ENCODE results near the gene PLCB1.

The PLCB1 gene

DNA sequence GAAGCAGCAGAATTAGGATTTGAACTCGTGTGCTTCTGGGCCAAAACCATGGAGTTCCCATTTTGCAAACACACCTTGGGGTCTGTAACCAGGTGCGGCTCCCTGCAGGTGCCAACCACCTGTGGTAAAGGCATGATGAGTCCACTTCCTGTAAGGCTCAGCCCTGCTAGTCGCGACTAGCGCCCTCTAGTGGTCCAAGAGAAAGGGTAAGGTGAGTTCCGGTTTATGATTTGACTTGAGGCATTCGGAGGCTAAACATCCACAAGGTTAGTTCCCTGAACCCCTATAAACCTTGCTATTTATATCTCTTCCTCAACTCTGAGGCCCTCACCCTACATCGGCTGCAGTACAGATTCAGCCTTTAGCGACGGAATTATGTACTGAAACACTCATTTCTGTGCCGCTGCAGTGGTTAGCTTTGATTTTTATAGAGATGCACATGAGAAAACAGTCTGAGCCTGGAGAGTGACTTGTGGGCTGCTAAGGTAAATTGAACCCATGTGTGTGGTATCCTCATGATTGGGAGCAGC is 173.4 kb downstream of the PLCB1 start:
- DNase-seq = no peak

- no peak for DNase-seq
Observed at GRCh38 chr20:8306937-8307336, 174.9 kb downstream of the PLCB1 start.

DNA sequence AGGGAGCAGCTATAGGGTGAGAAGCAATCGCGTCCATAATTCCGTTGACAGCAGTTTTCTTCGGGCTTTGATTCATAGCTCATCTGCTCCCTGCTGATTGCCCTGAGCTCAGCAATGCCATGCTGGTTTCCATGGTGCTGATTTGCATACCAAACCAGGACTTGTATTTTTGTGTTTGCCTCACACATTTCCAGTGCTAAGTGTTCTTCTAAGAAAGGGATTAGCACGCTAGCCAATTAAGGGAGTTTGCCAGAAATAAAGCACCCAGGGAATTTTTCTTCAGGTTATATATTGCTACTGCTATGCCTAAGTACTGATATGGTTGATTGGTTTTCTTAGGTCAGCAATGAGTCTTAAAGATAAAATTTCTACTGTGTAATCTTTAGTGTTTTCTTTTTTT is 177.6 kb downstream of the PLCB1 start:
- peak; percentile 85 for DNase-seq

DNA sequence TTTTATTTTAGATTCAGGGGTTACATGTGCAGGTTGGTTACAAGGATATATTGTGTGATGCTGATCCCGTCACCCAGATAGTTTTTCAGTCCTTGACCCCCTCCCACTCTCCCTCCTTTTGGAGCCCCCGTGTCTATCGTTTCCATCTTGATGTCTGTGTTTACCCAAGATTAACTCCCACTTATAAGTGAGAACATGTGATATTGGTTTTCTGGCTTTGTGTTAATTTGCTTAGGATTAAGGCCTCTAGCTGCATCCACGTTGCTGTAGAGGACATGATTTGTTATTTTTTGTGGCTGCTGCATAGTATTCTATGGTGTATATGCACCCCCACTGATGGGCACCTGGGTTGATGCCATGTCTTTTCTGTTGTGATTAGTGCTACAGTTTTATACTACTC is 178.6 kb downstream of the PLCB1 start:
- no peak for DNase-seq

- DNase-seq = no peak
Observed at GRCh38 chr20:8313073-8313472, 181.0 kb downstream of the PLCB1 start.

- no peak for DNase-seq
Observed at GRCh38 chr20:8315639-8316573, 183.8 kb downstream of the PLCB1 start.

DNA sequence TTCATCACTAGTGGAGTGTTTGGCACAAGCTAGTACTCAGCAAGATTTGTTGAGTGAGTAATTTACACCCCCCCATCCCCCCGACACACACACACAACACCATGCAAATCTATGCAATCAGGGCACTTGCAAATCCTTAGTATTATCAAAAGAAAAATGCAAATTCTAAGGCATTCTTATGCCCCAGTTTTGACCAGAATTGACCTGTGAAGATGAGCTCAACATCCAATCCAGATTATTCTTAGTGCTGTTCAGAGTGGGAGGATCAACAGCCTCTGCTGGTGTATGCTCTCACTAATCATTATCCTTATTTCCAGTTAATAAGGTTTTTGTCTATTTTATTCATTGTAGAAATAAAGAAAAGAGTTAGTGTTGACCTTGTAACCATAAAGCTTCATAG is 185.4 kb downstream of the PLCB1 start:
- DNase-seq = no peak

GRCh38 chr20:8318965-8319625 is 187.0 kb downstream of the PLCB1 start:
- DNase-seq = no peak

- DNase-seq = no peak
Observed at GRCh38 chr20:8320306-8320705, 188.2 kb downstream of the PLCB1 start.

DNA sequence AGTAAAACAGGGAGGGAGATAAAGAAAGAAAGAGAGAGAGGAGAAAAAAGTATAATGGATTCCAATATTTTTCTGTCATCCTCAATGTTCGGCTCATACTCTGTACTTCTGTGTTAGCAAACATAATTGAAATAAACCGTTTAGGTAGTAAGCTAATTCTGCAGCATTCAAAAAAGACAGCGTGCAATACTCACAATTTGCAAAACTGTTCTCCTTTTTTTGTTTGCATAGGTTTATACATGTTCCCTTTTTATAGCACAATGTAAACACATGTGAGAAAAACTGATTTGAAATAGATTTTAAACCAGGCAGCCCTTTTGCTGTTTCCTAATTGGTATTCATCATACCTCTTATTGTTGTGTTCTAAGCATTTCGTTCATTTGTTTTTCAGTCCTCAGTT is 188.9 kb downstream of the PLCB1 start:
- no peak for DNase-seq

DNA sequence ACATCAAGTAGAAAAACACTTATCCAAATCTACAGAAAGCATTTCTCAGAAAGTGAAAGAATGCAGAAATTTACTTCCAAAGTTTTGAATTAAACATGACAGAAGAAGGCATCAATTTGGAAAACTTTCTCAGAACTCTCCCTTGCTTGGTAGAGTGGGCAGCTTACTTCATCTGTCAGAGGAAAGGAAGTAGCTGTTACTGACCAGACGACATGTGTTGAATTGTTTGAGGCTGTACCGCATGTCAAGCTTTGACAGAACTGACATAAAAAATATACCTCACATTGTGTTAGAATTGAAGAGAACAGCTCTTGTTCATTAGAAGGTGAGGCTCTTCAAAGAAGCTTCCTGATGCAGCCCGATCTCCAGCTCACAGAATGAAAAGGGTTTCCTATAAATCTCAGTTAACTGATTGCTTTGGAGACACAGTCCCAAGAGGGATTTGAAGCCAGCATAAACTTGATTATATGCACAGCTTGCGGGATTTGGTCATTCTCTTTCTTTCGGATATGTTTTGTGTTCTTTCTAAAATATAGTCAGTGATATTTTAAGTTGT is 190.7 kb downstream of the PLCB1 start:
- no peak for DNase-seq

DNA sequence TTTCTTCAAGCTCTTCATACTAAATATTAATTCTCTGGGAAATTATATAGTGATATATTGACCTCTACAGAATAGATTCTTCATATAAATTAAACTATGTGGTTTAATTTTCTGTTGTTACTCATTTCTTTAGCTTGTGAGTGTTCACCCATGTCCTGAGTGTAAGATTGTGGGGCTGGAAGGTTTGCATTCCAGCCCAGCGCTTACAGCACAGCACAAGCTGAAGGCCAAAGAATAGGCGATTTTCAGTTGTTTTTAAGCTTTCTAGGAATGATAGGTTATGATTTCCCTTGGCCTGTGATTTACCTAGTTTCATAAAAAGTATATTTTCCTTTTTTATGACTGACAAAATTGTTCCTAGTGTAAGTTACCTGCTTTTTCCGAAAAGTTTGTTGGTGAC is 194.1 kb downstream of the PLCB1 start:
- DNase-seq = no peak

- no peak for DNase-seq
Observed at GRCh38 chr20:8326899-8327298, 194.8 kb downstream of the PLCB1 start.

DNA sequence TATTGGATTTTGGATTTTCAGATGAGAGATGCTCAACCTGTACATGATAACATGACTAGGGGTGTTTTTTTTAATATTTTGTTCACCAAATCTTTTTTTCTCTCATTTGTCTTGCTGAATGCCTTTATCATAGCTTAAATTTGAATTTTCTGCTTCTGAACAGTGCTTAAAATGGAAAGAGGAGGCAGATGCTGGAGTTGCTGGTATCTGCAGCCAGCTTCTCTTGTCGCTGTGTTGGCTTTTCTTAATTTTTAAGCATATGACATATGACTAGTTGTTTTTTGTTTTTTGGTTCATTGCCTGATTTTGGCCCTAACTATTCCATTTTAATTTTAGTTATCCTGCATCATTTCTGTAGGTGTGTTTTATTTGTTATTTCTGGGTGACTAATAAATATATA is 196.1 kb downstream of the PLCB1 start:
- DNase-seq = no peak

DNA sequence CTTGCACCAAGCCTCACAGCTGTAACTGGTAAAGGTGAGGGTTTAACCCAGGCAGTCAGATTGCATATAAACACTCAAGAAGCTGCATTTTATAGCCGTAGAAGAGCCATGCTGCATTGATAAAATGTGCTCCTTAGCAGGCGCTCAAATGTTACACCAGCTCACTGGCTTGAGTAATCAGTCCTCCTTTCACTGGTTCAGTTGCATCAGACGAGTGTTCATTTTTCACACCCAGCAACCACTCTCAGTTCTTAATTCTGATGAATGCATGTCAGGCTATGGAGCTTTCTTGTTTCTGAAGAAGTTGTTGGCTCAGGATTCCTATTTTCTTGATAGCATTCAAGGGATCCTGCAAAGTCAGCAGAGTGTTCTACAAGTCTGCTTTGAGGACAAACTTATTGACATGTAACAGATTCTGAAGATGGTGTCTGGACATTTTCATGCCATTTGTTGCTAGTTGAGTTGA is 198.3 kb downstream of the PLCB1 start:
- no peak for DNase-seq

DNA sequence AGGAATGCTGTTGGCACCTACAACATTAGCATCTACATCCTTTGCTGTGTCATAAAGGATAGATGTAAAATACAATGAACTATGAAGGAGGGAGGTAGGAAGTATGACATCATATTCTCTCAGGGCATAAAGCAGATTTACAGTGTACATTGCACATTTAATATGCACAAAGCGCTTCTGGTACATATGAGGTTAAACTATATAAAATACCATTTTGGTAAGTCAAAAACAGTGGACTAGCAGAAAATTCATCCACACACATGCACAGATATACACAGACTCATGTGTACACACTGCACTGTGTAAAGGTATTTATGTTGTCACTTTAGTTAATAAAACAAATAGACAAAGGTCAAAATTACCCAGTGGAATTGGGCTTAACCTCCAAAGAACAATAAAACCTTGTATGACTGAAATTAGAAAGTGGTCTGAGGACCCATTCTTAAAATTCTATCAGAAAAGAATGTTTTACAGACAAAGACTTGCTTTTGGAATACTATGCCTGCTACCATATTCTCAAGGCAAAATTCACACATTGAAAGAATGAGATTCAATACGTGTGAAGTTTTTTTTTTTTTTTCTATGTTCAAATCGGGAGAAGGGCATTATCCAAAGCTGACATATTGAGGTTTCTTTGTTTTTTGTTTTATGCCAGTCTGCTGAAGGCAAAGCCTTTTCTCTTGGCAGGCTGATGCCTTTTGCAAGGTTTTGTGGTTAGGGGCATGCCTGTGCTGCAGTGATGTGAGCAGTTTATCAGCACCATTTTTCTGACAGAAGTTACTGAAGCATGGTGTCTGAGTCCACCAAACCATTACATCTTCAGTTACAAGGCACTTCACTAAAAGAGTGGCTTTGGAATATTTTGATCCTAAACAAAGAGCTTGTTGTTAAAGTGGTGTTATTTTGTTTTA is 199.0 kb downstream of the PLCB1 start:
- no peak for DNase-seq

- no peak for DNase-seq
Observed at GRCh38 chr20:8331740-8332412, 199.8 kb downstream of the PLCB1 start.

GRCh38 chr20:8334641-8335040 is 202.6 kb downstream of the PLCB1 start:
- no peak for DNase-seq

DNA sequence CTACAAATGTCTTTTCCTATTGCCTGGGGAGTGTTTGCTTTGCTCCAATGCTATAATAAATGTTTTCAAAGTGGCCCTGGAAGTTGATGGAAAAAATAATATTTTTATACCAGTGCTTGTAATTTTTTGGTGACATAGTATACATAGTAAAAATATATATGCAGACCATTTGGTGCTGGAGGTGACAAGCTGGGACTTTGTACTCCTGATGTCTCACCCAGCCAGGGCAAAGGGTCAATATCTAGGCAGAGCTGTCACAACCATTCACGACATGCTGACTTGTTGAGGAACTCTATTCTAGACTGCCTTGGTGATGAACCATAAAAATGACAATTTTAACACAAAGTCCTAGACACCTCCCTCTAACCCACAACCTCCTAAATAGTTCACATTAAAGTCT is 203.0 kb downstream of the PLCB1 start:
- no peak for DNase-seq

GRCh38 chr20:8335495-8336195 is 203.6 kb downstream of the PLCB1 start:
- DNase-seq = no peak

GRCh38 chr20:8339349-8339748 is 207.3 kb downstream of the PLCB1 start:
- DNase-seq = no peak

Measured in NCI-H524 treated with DMSO at 0.1 percent for 48 hours (cell line).